Stimulated activated CD8-positive, alpha-beta memory T cell treated with anti-CD3 and anti-CD28 coated beads, Interleukin-12 subunit alpha, Interleukin-12 subunit beta, amount 100 ng/mL, for 24 hours (primary cell): ENCODE measurements around the gene EIF6.
"Not testable (repeated sequence)": the region's sequence is repeated elsewhere in the genome, so short reads cannot be mapped to it uniquely, and the experiment has no call there.

Experiments used
- DNase-seq: peaks from one replicate; pipeline ENCODE4 v3.0.0-alpha.2; 2020; ENCODE audit errors: extremely low read depth

Gene EIF6

GRCh38 chr20:35277531-35278395, 6.8 kb downstream of the EIF6 start, which contains the start of gene MMP24OS:
Gene MMP24OS (minus strand): TSS chr20:35278122. CDS start chr20:35277929, 193 bp downstream.
- peak; percentile 73 for DNase-seq

GRCh38 chr20:35277127-35277526, 7.4 kb downstream of the EIF6 start:
- no peak for DNase-seq

- DNase-seq = no peak
Measured at GRCh38 chr20:35276408-35276807, 8.2 kb downstream of the EIF6 start.

- DNase-seq = no peak
Measured at GRCh38 chr20:35275741-35276251, 8.8 kb downstream of the EIF6 start.

- no peak for DNase-seq
Measured at GRCh38 chr20:35274172-35275092, 10.1 kb downstream of the EIF6 start.

- no peak for DNase-seq
Measured at GRCh38 chr20:35273449-35274171, 11.0 kb downstream of the EIF6 start.

GRCh38 chr20:35271904-35272303, 12.7 kb downstream of the EIF6 start:
- no peak for DNase-seq

- no peak for DNase-seq
Measured at GRCh38 chr20:35271073-35271882, 13.3 kb downstream of the EIF6 start.

- DNase-seq = no peak
Measured at GRCh38 chr20:35270021-35270902, 14.3 kb downstream of the EIF6 start.

- no peak for DNase-seq
Measured at GRCh38 chr20:35269055-35269781, 15.4 kb downstream of the EIF6 start.

GRCh38 chr20:35267092-35267491, 17.5 kb downstream of the EIF6 start:
- DNase-seq = no peak

- DNase-seq = no peak
Measured at GRCh38 chr20:35264755-35265154, 19.8 kb downstream of the EIF6 start.

- DNase-seq = no peak
Measured at GRCh38 chr20:35263532-35264341, 20.8 kb downstream of the EIF6 start.

- DNase-seq = not testable (repeated sequence)
Measured at GRCh38 chr20:35262731-35263531, 21.6 kb downstream of the EIF6 start.

- not testable (repeated sequence) for DNase-seq
Measured at GRCh38 chr20:35262321-35262720, 22.3 kb downstream of the EIF6 start.

GRCh38 chr20:35260426-35260825, 24.1 kb downstream of the EIF6 start:
- no peak for DNase-seq

GRCh38 chr20:35257175-35257909, 27.2 kb downstream of the EIF6 start:
- DNase-seq = no peak
